Right lobe of liver (tissue), 6 donors: ENCODE results near the gene BLTP3A. TPM values are rescaled to one million over a fixed set of nuclear protein-coding genes. Genes with fewer than 3 reads are reported as not detected.
A peak's percentile ranks its signal among the peaks of the same experiment; 100 is the strongest.

Experiments
- ATAC-seq, 4 donors: fragments of 200-7000 bp; cut with Tn5 transposase; one replicate each; pipeline ENCODE4 v1.9.1; 2020; ENCODE audit warnings: mild to moderate bottlenecking in 4 of 4, moderate library complexity in 4 of 4
- DNase-seq, 3 donors: peaks; one replicate each; pipeline ENCODE4 v3.0.0-alpha.2; 2020
- H3K27ac ChIP-seq, 3 donors: fragments of 200-600 bp; one replicate each; pipeline ENCODE4 v1.8.0; 2022
- H3K27me3 ChIP-seq, 2 donors: fragments of 200-600 bp; one replicate each; pipeline ENCODE4 v1.8.0; 2022
- H3K36me3 ChIP-seq, 4 donors: fragments of 200-600 bp; sonication (generic) in 1 of 4; one replicate each; pipeline versions ENCODE4 v1.5.1 to v1.8.0; 2017 to 2022; ENCODE audit warnings: control low read depth in 1 of 4
- H3K4me1 ChIP-seq, 4 donors: fragments of 200-600 bp; sonication (generic) in 1 of 4; one replicate each; pipeline versions ENCODE4 v1.5.1 to v1.8.0; 2017 to 2022; ENCODE audit warnings: control low read depth in 1 of 4
- H3K4me3 ChIP-seq, 3 donors: fragments of 200-600 bp; one replicate each; pipeline ENCODE4 v1.8.0; 2022
- H3K9me3 ChIP-seq, 4 donors: fragments of 200-600 bp; sonication (generic) in 1 of 4; one replicate each; pipeline versions ENCODE4 v1.5.1 to v1.8.0; 2017 to 2022; ENCODE audit warnings: control low read depth in 1 of 4
- CTCF ChIP-seq, 4 donors: fragments of 200-600 bp in 3 of 4; fragments of 450-650 bp in 1 of 4; IDR thresholded peaks; one replicate each; pipeline versions ENCODE4 v1.5.1 to v1.8.0; 2016 to 2022; ENCODE audit warnings: antibody characterized with exemption in 4 of 4, mild to moderate bottlenecking in 2 of 4
- POLR2A ChIP-seq: fragments of 450-650 bp; IDR thresholded peaks from one replicate; pipeline ENCODE4 v1.6.1; 2017; ENCODE audit warnings: antibody characterized with exemption, mild to moderate bottlenecking
- WGBS: methylation state at CpG from one replicate; pipeline ENCODE4 v1.1.6; 2018; ENCODE audit warnings: low coverage, low lambda C conversion rate; ENCODE audit not compliant: insufficient coverage; ENCODE audit errors: missing lambda C conversion rate; 5-methylcytosine and 5-hydroxymethylcytosine counted together
- intact Hi-C, 2 donors: fragments of 100-400 bp; cut with DNase I; formaldehyde crosslinking; loops; one replicate each; pipeline versions ENCODE4 v1.11.2 to v1.14.1; 2022
- small RNA-seq, 2 experiments: library from RNA; depleted of rRNA; stranded (forward); fragments of <200 nt; gene quantifications; one replicate each; pipeline ENCODE3, GENCODE V24; 2016
- total RNA-seq, 6 experiments: library from RNA; depleted of rRNA in 2 of 6; stranded (reverse); fragments of >200 nt in 2 of 6; fragmentation: NEBNext Ultra II Directional in 3 of 6; extraction: Animal tissue kit (Norgen Biotek cat#: 25700) in 3 of 6; gene quantifications; one replicate each; pipeline versions ENCODE4 v1.1.0 to v1.2.4, GENCODE V29; 2016 to 2023
- donor health status: DM: no; HTN: yes; CAD: no.
- donor health status: DM: no; HTN: no; CAD: no.
- donor health status: DM: no; HTN: no; CAD: no.
- donor health status: DM: no; HTN: yes; CAD: no.
- donor health status: DM: no; HTN: yes; CAD: no.

The BLTP3A gene
- total RNA-seq, 6 experiments from 2014 or later = 5.1 to 9.2 (median 7.8) TPM

GRCh38 chr6:34834789-34835518 lies 43.1 kb downstream of the BLTP3A start:
- intact Hi-C loops = no loop called here
- no peaks in the 10 kb centered on the region for H3K4me1 ChIP-seq
- peaks cover 0 to 33% (median 5%) of the 10 kb centered on the region in 4 donors for H3K36me3 ChIP-seq
- H3K27me3 ChIP-seq = no peaks in the 10 kb centered on the region
- H3K27ac ChIP-seq = no peak overlapping the region
- no peak for TF ChIP-seq POLR2A
- no peak for TF ChIP-seq CTCF (IDR thresholded peaks at IDR 0.05)
- H3K9me3 ChIP-seq = no peaks in the 10 kb centered on the region
- H3K4me3 ChIP-seq = no peak overlapping the region
- 68% methylated on average over 4 of the region's 4 CpGs for WGBS
- ATAC-seq = peak in 1 of 4 donors; percentile 37
- no peak for DNase-seq

GRCh38 chr6:34836008-34836407 lies 44.1 kb downstream of the BLTP3A start:
- Histone ChIP-seq H3K4me1 (no peaks in the 10 kb centered on the region), H3K36me3 (peaks cover 0 to 32% (median 5%) of the 10 kb centered on the region in 4 donors), H3K27me3 (no peaks in the 10 kb centered on the region), H3K9me3 (no peaks in the 10 kb centered on the region), H3K27ac (no peak overlapping the region), H3K4me3 (no peak overlapping the region)
- peak in 1 of 4 donors; percentile 29 for ATAC-seq
- WGBS = no CpG with 5 or more reads among the region's 4 CpGs
- TF ChIP-seq CTCF (IDR thresholded peaks at IDR 0.05) (no peak), POLR2A (no peak)
- intact Hi-C loops = no loop called here
- DNase-seq = no peak

GRCh38 chr6:34836451-34836850 lies 44.6 kb downstream of the BLTP3A start:
- ATAC-seq (no peak), DNase-seq (no peak)
- no peak for TF ChIP-seq POLR2A
- Histone ChIP-seq H3K36me3 (peaks cover 0 to 32% (median 6%) of the 10 kb centered on the region in 4 donors), H3K4me3 (no peak overlapping the region), H3K9me3 (no peaks in the 10 kb centered on the region), H3K4me1 (no peaks in the 10 kb centered on the region), H3K27me3 (no peaks in the 10 kb centered on the region), H3K27ac (no peak overlapping the region)
- intact Hi-C loops = no loop called here
- WGBS = 76% methylated on average over 2 of the region's 2 CpGs

DNA sequence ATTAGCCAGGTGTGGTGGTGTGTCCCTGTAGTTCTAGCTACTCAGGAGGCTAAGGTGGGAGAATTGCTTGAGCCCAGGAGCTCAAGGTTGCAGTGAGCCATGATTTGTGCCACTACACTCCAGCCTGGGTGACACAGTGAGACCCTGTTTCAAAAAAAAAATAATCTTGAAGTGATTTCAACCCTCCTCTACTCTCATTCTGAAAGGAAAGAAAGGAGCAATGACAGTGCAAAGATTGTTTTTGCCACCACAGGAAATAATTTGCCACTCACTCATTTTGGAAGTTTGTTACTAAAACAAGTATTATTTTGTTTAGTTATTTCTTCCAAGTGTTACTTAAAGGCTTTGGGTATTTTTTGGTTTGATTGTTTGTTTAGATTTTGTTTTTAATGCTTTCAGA lies 45.6 kb downstream of the BLTP3A start:
- Histone ChIP-seq H3K27ac (no peak overlapping the region), H3K4me3 (no peak overlapping the region), H3K4me1 (no peaks in the 10 kb centered on the region), H3K27me3 (no peaks in the 10 kb centered on the region), H3K36me3 (peaks cover 0 to 34% (median 6%) of the 10 kb centered on the region in 4 donors), H3K9me3 (no peaks in the 10 kb centered on the region)
- TF ChIP-seq CTCF (IDR thresholded peaks at IDR 0.05) = no peak
- TF ChIP-seq POLR2A = no peak
- no peak for DNase-seq
- intact Hi-C loops = no loop called here
- ATAC-seq = no peak

GRCh38 chr6:34839666-34840352 lies 47.9 kb downstream of the BLTP3A start:
- no peak overlapping the region for H3K27ac ChIP-seq
- no peak overlapping the region for H3K4me3 ChIP-seq
- no peak for TF ChIP-seq POLR2A
- DNase-seq (no peak), ATAC-seq (peak in 1 of 4 donors; percentile 25)
- H3K27me3 ChIP-seq = no peaks in the 10 kb centered on the region
- no peaks in the 10 kb centered on the region for H3K4me1 ChIP-seq
- WGBS = 90% methylated on average over 3 of the region's 15 CpGs
- no peaks in the 10 kb centered on the region for H3K9me3 ChIP-seq
- H3K36me3 ChIP-seq = peaks cover 0 to 30% (median 4%) of the 10 kb centered on the region in 4 donors
- intact Hi-C loops = no loop called here

Small RNA genes within 50 kb of the gene (small RNA-seq; reads per million reads assigned to genes)
- gene RF00019 = 0 reads per million in 2 experiments

Other genes with a start within 250 kb of the BLTP3A start
- not detected for gene SPDEF, start 235.8 kb upstream of the BLTP3A start, total RNA-seq
- 10 to 100 TPM; 55.5 to 89.1 (median 67.1) TPM for gene ILRUN, start 95.3 kb upstream of the BLTP3A start, total RNA-seq
- 10 to 100 TPM; 29.6 to 61.3 (median 33.3) TPM for gene SNRPC, start 34.6 kb upstream of the BLTP3A start, total RNA-seq
- 10 to 100 TPM in 3 of 6 experiments, 1 to 10 TPM in 3; 8.9 to 13.4 (median 10.3) TPM for gene TAF11, start 96.0 kb downstream of the BLTP3A start, total RNA-seq
- 10 to 100 TPM in 4 of 6 experiments, 1 to 10 TPM in 2; 6.7 to 17.4 (median 10.5) TPM for gene ANKS1A, start 97.2 kb downstream of the BLTP3A start, total RNA-seq